ENCODE measurements around the gene MAB21L4. TPM values are rescaled to one million over a fixed set of nuclear protein-coding genes. Genes with fewer than 3 reads are reported as not detected.

Gene MAB21L4
- polyA plus RNA-seq (ENCODE audit: insufficient read length) = 0.10 TPM

DNA sequence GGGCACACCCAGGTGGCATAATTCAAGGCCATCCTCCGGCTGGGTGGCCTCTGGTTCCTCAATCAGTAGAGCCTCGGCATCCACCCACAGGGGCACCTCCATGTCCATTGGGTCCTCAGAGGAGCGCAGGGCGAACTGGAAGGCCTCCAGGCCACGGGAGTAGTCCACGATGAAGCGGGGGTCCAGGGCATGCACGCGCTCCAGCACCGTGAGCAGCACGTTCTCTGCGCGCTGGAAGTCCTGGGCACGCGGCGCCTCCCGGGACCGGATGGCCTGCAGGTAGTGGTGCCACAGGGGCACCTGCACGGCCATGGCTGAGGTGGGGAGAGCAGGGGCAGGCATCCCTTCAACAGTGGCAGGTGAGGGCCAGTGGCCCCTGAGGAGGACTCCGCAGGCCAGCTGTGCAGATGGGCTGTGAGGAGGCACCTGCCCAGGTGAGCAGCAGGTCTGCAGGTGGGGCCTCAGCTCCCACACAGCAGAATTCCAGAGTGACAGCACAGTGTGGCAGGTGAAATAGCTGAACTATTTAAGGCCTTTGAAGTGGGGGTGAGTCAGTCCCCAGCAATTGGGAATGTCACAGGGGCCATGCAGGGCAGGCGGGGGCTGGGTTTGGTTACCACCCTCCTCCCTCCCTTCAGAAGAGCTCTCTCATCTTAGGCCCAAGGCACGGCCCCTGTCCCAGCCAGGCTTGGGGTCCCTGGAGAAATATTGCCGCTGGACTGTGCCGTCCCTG, at the start of gene MAB21L4:
Gene MAB21L4 (minus strand): TSS at position 501 of the 733 bp plus-strand sequence. CDS start 159 bp downstream, at position 342.
- no peak for DNase-seq

DNA sequence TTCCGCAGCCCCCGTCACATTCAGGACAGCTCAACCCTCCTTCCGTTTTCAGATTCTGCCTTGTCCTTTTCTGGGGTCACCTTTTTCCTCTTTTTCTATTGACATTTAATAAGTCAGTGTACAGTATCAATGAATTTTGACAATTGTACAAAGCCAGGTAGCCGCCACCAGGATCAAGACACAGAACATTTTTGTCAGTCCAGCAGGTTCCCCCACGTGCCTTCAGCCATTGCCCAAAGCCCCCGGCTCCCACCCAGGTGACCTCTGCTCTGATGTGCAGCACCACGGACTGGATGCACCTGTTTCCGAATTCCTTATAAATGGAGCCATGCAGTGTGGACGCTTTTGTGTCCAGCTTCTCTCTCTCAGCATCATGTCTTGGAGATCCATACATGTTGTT, 40.1 kb upstream of the MAB21L4 start:
- DNase-seq = no peak

DNA sequence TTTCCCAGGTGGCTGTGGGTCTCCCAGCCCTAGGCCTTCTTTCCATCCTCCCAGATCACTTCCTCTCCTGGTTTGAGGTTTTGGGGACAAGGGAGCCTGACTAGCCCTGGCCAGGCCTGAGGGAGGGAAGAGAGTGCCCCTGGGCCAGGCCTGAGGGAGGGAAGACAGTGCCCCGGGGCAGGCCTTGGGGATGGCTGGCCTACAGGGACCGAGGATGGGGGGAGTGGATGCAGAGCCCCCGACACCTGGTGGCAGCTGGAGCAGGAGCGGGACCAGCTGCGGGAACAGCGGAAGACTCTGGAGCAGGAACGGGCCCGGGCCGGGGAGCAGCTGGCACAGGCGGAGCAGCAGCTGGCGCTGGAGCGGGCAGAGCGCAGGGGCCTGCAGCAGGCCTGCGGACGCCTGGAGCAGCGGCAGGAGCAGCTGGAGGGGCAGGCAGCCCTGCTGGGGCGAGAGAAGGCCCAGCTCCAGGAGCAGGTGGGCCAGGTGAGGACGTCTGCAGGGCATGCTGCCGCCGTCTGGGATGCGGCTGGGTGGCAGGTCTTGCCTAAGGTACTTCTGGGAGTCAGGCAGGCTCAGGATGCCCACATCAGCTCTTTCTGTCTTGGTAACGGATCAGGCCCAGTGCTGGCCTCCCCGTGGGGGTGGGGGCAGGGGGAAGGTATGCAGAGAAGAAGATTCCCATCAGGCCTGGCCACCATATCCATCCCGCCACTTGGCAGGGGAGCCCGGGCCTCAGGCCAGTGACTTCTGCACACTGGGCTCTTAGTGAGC, 39.3 kb upstream of the MAB21L4 start:
- DNase-seq = no peak

DNA sequence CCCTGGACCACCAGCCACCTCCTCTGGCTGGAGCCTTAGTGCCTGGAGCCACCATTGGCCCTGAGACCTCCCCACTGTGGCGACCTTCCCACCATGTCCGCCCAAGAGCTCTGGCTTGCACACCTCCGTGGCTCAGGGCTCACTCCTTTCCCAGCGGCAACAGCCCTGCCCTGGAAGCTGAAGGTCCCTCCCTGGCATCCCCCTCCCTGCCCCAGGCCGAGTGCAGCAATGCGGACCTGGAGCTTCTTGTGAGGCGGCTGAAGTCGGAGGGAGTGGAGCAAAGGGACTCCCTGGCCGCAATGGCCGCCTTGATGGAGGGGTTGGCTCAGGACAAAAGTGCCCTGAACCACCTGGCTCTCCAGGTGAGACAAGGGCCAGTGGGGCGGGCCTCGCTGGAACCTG, 38.7 kb upstream of the MAB21L4 start:
- DNase-seq = no peak

DNA sequence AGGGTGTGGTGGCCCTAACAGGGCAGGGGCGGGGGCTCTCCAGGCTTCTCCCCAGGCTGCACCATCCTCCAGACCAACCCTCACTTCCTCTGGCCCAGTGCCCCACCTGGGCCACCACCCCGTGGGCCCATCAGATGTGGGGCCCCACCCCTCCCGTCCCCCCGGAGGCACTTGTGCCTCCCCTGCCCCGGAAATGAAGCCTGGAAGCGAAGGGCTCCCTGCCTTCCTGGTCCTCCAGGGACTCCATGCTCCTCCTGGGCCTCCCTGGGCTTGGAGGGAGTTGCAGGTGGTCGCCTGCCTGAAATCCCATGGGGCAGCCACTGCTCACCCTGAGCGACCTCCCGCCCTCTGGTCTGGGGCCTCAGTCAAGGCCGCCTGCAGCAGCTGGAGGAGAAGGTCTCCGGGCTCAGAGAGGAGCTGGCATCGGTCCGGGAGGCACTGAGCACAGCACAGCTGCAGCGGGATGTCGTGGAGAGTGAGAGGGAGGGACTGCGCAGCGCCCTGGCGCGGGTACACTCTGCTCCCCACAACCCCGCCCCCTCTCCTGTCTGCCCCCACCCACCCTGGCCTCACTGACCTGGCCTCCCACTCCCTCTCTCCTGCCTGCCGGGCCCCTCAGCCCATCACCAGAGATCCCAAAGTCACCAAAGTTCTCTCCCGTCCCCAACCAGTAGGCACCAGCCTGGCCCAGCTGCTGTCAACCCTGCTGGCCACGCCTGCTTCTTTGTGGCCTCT, 38.2 kb upstream of the MAB21L4 start:
- peak; percentile 47 for DNase-seq

DNA sequence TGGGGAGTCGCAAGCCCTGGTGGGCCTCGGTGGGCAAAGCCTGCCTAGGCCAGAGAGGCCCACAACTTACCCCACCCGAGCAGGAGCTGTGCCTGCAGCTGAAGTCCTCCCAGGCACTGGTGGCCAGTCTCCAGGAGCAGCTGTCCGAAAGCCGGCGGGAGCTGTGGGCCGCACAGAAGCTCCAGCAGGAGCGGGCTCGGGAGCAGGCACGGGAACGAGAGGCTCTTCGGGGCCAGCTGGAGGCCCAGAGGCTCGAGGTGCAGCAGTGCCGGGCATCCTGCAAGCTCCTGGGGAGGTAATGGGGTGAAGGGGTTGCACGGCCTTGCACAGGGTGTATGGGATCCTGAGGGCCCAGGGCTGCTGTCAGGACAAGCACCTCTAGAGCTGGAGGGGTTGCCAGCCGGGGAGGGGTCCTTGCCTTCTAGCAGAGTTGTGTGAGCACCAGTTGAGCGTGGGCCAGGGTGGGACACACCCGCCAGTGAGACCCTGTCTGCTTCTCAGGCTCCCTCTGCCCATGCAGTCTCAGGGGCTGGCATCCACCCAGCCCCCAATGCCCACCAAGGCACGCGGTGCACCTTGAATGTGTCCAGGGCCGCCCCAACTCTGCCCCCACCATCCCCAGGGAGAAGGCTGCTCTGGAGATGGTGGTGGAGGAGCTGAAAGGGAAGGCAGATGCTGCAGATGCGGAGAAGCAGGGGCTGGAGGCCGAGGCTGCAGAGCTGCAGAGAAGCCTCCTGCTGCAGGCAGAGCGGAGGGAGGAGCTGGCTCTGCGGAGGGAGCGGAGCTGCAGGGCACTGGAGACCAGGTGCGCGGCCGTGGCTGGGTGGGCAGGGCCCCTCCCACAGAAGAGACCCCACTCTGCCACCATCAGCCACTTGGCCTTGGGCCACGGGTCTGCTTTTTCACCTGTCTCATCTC, 37.4 kb upstream of the MAB21L4 start:
- DNase-seq = no peak

DNA sequence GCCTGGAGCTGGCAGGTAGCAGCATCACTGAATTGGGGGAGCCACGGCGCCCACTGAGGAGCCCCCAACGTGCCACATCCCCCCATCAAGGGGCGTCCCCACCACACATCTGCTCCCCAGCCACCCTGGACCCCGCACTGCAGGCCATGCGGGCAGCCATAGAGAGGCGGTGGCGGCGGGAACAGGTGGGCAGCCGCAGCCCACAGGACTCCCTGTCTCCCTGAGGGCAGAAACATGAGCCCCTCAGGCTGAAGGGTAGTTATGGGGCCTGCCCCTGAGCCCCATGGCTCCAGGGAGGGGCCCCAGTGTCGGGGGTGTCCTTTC, 36.7 kb upstream of the MAB21L4 start:
- DNase-seq = no peak

DNA sequence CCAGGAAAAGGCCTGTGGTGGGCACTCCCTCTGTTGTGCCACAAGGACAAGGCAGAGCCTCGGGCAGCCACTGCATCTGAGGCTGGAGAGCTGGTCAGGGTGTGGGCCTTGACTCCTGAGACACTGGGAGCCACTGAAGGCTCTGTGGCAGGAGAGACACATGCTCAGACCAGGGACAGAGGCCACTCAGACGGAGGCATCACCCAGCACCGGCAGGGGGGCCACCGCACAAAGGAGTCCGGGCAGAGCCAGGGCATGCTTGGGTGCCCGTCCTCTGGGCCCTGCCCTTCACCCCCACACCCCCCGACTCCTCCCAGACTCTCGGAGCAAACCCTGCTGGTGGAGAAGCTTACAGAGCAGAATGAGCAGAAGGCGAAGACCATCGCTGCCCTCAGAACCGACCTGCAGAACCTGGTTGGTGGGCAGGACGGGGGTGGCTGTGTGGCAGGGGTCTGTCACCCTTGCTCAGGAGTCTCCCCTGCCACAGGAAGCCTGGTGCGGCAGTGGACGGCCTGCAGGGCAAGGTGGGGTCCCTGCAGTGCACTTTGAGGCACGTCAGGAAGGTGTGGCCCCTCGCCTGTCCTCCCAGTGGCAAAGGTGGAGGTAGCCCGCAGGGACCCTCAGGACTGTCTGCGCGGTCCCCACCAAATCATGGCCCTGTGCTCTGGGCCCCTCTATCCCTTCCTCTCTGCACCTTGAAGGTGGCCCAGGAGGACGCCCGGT, 36.2 kb upstream of the MAB21L4 start:
- no peak for DNase-seq

DNA sequence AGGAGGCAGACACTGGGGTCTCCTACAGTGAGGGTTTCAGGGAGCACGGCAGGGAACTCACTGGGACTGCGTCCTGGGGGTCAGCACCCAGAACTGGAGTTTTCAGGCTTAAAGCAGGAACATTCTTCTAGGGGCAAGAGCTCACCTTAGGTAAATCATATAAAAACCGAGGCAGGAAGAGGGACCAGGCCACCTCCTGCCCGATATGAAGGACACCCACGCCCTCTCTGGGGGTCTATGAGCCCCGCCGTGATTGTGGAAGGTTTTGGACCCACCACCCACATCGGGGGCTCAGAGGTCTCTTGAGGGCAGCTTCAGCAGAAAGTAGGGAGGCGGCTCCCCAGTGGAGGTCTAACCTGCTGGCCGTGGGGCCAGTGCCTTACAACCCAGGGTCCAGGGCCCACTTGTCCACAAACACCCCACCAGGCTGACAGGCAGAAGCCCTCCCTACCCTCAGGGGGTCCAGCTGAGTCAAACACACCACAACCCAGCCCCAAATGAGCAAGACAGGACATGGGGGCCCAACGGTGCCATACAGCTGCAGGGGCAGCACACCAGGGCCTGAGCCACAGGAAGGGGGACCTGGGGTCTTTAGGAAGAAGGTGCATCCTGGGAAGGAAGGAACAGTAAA, 35.5 kb upstream of the MAB21L4 start:
- DNase-seq = no peak

DNA sequence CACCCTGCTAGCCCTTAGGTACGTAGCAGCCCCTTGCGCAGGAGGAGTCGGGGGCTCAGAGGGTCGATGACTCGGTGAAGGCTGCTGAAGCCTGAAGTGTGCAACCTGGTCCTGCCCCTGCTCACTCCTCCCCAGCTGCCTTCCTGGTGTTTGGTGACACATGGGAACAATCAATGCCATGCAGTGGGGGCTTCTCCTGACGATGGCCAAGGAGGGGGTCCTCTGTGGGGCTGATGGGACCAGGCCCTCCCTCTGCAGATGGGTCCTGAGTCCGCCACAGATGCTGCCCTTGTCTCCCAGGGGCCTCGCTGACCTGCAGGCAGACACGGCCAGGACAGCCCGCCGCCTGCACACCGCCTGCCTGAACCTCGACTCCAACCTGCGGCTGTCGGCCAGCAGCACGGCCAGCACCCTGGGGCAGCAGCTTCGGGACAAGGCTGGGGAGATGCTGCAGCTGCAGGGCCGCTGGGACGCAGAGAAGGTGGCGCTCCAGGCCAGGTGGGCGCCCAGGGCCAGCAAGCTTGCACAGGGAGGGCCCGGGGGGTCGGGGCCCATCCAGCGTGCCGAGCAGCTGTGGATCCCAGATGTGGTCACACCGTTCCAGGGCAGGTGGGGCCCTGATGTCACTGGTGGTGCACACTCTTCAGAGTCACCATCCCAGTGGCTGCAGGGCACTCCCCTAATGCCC, 34.8 kb upstream of the MAB21L4 start:
- no peak for DNase-seq

DNA sequence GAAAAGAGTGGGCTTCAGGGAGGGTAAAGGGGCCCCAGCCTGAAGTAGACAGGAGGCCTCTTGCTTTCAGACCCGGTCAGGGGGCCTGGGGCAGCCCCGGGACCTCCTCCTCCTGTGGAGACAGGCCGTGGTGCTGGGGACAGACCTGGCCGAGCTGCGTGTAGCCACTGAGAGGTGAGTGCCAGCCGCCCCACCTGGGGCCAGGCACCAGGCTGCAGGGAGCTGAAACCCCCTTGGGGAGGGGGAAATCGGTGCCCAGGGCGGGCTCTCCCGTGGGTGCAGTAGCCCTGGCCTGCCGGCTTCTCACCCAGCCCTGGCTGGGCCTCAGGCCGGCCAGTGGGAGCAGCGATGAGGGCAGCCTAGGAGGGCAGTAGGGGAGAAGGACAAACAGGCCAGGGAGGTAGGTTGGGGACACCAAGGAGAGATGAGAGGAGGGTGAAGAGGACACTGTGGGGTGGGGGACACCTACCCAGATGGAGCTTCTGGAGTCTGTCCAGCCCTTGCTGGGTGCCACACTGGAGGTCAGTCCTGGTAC, 34.2 kb upstream of the MAB21L4 start:
- DNase-seq = no peak

DNA sequence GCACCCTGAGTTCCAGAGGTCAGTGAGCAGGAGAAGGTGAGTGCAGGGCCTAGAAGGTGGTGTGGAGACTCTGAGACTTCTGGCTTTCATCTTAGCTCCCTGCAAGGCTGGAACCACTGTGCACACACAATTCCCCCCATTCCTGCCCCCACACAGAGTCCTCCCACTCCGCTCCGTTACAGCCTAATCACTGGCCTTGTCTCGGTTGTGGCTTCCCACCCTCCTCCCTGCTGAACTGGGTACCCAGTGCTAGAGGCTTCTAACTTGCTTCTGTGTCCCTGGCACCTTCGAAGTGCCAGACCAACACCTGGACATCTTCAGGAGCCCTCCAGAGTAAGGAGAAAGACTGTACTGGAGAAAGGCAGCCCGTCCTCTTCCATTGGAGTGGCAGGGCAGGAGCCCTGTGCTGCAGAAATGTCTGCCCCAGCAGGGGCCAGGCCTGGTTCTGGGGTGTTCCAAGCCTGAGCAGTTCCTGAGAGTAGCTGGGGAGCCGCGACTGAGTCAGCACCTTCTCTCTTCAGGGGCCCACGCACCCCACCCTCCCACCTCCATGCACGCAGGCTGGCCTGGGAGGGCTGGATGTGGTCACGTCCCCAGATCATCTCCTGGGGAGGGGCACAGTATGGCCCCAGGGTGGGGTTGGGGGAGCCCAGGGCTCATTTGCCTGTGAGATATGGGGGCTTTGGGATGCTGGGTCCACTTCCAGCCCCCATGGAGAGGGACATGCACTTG, 33.6 kb upstream of the MAB21L4 start:
- DNase-seq = no peak

DNA sequence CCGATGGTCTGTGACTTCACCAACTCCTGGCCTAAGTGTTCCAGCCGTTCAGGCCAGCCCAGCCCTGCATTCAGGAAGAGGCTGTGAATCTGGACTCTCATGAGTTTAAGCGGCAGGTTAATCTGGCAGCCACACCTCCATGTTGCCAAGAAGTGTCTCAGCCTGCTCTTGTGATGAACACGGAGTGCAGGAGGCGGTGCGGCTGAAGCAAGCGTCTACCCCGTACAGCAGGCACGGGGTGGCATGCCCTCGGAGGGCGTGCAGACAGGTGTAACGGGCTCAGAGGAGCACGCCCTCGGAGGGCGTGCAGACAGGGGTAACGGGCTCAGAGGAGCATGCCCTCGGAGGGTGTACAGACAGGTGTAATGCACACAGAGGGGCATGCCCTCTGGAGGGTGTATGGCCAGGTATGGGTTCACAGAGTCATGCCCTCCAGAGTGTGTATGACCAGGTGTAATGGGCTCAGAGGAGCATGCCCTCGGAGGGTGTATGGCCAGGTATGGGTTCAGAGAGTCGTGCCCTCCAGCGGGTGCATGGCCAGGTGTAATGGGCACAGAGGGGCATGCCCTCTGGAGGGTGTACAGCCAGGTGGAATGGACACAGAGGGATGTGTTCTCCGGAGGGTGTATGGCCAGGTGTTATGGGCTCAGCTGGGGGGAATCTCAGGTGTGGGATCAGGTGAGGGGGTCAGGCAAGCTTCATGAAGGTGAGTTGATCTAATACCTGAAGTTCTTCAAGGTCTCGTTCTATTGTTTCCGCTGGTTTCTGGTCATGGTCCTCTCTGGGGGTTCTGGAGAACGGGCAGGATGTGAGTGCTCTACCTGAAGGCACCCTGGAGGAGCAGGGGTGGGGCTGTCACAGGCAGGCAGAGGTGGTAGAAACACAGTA, 32.8 kb upstream of the MAB21L4 start:
- no peak for DNase-seq

DNA sequence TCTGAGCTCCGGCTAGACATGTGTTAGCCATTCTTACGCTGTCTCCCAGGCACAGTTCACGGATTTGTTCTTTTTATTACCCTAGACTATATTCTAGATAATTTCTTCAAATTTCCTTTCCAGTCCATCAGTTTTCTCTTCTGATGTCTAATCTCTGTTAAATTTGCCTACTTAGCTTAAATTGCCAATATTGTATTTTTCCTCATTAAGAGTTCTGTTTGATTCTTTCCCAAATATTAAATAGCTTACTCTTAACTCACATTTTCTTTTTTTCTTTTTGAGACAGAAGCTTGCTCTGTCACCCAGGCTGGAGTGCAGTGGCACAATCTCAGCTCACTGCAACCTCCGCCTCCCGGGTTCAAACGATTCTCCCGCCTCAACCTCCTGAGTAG, 31.4 kb upstream of the MAB21L4 start:
- no peak for DNase-seq

DNA sequence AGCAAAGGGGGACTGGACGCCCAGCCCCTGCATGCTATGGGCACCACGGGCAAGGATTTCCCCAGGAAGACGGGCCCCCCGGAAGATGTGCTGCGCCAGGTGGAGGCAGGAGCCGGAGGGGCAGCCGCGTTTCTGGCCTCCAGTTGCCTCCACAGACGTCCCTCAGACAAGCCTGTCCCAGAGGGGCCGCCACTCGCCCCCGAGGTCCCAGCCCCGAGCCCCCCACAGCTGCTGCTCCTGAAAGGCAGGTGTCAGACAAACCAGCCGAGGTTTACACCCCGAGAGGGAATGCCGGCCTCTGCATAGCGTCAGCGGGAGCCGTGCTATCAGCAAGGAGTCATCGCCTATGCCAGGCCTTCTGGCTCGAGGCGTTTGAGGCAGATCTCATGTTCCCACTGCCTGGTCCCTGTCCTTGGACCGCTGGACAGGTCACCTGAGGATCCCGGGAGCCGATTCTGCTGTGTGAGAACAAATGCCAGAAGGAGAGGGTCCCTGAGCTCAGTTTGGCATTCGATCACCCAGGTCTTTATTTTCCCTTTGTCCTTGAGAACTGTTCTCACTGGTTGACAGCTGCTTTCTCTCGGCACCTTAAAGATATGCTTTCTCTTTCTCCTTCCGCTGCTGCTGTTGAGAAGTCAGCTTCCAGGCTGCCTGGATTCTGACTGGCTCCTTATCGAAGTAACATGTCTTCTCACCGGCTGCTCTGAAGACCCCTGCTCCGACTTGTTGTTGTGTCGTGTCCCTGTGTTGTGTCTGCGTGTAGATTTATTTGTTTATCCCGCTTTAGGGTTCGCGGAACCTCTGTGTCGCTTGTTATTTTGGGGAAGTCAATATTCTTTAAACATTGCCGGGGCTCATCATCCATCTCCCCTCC, 30.8 kb upstream of the MAB21L4 start:
- DNase-seq = no peak

DNA sequence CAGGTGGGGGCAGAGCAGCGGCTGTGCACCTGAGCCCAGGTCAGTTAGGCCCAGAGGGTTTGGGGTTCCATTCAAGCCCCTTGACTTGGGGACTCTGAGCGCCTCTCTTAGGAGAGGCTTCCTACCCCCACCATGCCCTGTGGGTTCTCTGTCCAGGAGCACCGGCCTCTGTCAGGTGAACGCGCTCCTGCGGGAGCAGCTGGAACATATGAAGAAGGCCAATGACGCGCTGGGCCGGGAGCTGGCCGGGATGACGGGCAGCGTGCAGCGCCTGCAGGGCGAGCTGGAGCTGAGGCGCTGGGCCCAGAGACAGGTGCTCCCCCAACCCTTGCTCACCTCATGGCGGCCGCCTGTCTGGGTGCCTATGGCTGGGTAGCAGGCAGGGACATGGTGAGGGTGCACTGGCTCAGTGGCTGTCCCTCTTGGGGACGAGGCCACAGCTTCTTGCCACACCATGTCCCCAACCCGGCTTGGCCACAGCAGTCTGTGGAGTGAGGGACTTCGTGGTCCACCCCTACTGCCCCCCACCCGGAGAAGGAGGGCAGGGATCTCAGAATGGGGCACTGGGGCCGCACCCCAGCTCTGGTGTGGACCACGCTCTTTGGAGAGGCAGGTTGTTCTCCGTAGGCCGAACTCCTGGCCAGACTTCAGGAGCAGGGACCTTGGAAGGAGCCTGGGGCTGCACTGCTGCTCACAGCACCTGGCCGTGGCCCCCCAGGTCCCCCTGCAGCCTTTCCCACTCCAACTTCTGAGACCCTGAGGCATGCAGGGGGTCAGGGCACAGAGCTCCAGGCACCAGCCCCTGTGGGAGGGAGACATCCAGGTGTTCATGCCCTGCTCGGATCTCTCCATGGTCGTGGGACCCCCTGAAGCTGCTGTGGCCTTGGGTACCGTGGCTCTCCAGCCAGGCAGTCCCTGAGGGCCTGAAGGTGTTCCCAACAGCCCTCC, 29.9 kb upstream of the MAB21L4 start:
- no peak for DNase-seq
